Measurements from ENCODE around the gene LRIT2.

Gene LRIT2

DNA sequence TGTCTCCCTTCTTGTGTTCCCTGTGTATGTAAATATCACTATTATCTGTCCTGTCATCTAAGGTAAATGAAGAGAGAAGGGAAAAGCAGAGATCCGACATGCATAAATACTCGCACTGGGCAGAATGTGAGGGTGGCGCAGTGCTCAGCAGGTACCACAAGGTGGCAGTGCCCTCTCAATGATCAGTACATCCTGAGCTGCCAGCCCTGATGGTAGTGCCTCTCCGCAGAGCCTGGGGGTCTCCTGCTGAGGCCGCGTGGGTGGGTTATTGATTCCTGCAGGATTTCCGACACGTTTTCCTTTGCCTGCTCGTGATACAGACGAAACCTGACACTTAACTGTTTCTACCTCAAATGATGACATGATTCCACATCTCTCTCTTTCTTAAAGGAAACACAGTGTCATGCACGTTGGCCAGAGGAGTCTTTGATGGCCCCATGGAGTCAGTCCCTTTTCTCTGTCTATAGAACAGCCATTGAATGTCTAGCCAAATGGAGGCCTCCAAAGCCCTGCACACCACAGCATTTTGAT, 39.3 kb upstream of the LRIT2 start:
- DNase-seq (ENCODE audit: low read depth) = peak; percentile 54
- no peak overlapping the region for H3K4me3 ChIP-seq (ENCODE audit: low read depth, low read length)
- peak; percentile 99 for TF ChIP-seq CTCF (IDR thresholded peaks at IDR 0.05; ENCODE audit: control insufficient read depth, extremely low read depth, insufficient read depth)

- H3K4me3 ChIP-seq (ENCODE audit: low read depth, low read length) = no peak overlapping the region
- TF ChIP-seq CTCF (IDR thresholded peaks at IDR 0.05; ENCODE audit: control insufficient read depth, extremely low read depth, insufficient read depth) = no peak
- no peak for DNase-seq (ENCODE audit: low read depth)
Observed at GRCh38 chr10:84263716-84264115, 38.4 kb upstream of the LRIT2 start.

GRCh38 chr10:84262190-84262956, 37.0 kb upstream of the LRIT2 start:
- no peak for DNase-seq (ENCODE audit: low read depth)
- no peak overlapping the region for H3K4me3 ChIP-seq (ENCODE audit: low read depth, low read length)
- no peak for TF ChIP-seq CTCF (IDR thresholded peaks at IDR 0.05; ENCODE audit: control insufficient read depth, extremely low read depth, insufficient read depth)

DNA sequence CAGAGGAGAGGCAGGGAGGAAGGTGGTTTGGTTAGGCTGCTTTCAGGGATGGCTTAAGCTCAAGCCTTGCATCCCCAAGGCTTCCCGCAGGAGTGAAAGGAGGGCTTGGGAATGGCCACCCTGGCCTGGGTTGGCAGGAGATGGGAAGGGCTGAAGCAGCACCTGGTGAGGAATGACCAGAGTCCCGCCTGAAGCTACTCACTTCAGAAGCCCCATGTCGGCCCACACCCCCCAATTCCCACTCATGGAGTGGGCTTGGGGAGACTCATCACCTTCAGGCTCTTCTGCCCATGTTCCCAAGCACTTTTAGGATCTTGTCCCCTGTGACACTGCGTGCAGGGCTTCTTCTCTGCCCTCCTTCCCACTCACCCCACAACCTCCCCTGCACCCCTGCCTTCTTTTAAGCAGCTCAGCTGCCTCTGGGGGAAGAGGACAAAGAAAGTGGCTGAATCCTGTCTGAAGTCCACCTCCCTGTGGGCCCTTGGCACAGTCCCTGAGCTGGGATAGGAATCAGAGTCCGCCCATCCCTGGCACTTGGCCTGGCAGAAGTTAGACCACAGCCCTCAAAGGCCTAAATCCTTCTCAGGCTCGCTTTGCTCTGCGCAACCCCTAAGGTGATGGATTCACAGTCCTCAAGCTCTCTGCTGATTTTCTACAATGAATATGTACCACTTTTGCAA, 36.0 kb upstream of the LRIT2 start:
- no peak for TF ChIP-seq CTCF (IDR thresholded peaks at IDR 0.05; ENCODE audit: control insufficient read depth, extremely low read depth, insufficient read depth)
- no peak overlapping the region for H3K4me3 ChIP-seq (ENCODE audit: low read depth, low read length)
- DNase-seq (ENCODE audit: low read depth) = no peak

DNA sequence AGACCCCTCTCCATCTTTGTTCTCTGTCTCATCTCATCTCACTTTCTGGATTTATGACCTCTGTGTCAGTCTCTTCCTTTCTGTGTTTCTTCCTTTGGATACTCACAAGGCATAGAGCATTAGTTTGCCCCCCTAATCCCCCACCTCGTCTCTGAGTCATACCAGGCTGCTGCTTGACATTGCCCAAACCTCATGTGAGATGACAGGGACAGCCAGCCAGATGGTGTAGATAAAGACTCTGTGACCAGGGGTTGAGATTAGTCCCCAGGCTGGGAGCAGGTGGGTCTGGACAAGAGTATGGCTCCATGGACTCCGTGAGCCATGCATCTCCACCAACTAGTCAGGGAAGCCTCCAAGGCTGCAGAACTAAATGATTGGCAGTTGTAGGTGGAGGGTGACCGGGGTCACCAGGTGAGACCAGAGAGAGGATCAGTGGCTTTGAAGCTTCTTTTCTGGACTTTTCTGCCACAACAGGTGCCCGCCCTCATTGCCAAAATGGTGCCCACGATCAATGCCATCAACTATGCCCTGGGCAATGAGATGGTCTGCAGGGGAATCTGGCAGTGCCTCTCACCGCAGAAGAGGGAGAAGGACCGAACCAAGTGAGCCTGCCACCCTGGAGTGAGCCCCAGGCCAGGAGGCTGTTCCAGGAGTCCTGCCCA, 32.8 kb upstream of the LRIT2 start:
- H3K4me3 ChIP-seq (ENCODE audit: low read depth, low read length) = no peak overlapping the region
- no peak for TF ChIP-seq CTCF (IDR thresholded peaks at IDR 0.05; ENCODE audit: control insufficient read depth, extremely low read depth, insufficient read depth)

GRCh38 chr10:84257343-84258020, 32.1 kb upstream of the LRIT2 start:
- no peak for TF ChIP-seq CTCF (IDR thresholded peaks at IDR 0.05; ENCODE audit: control insufficient read depth, extremely low read depth, insufficient read depth)
- DNase-seq (ENCODE audit: low read depth) = no peak
- no peak overlapping the region for H3K4me3 ChIP-seq (ENCODE audit: low read depth, low read length)

More for the DNA sequence above, 32.8 kb upstream of the LRIT2 start:
- no peak for DNase-seq (ENCODE audit: low read depth)
